HG03280 (cell line): ENCODE results near the gene OTUD5.
A peak's percentile ranks its signal among the peaks of the same experiment; 100 is the strongest.
"Not testable (repeated sequence)": the region's sequence is repeated elsewhere in the genome, so short reads cannot be mapped to it uniquely, and the experiment has no call there.

Experiments
- ATAC-seq: cut with Tn5 transposase; IDR thresholded peaks from one replicate; pipeline ENCODE4 v1.9.1; 2021; ENCODE audit warnings: mild to moderate bottlenecking, moderate library complexity; ENCODE audit not compliant: unreplicated experiment

The OTUD5 gene

DNA sequence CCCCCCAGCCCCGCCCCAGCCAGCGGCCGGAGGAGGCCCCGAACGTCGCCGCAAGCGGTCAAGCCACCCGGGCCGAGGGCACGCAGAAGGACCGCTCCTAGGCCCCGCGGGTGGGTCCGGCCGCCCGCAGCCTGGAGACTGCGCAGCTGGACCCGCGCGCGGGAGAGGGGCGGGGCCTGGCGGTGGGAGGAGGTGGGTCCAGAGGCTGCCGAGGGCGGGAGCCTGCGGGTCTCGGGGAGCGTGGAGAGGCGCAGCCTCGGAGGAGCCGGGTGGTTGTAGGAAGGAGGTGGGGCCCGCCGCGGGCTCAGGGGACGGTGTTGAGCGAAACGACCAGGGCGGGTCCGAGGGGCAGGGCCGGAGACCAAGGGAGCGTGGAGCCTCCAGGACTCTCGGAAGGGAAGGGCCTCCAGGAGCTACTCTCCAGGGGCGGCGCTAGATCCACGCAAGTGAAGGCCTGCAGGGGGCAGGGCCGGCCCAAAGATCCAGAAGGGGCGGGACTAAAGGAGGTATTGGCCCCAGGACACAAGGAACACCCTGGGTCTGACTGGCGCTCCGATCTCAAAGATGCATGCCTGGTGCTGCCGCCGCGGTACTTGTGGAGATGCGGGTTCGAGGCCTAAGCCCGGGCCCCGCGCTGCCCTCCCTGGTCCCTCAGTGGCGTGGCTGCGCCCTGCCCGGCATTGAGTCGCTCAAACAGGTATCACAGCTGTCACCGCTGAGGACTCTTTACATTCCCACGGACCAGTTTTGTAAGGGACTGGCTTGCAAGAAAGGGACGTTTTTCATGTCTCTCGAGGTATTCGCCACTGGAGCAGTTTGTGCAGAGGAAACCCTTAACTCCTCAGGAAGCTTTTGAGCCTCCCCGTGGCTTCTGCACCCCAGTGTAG, 65.8 kb downstream of the OTUD5 start:
- peak; percentile 78 for ATAC-seq

DNA sequence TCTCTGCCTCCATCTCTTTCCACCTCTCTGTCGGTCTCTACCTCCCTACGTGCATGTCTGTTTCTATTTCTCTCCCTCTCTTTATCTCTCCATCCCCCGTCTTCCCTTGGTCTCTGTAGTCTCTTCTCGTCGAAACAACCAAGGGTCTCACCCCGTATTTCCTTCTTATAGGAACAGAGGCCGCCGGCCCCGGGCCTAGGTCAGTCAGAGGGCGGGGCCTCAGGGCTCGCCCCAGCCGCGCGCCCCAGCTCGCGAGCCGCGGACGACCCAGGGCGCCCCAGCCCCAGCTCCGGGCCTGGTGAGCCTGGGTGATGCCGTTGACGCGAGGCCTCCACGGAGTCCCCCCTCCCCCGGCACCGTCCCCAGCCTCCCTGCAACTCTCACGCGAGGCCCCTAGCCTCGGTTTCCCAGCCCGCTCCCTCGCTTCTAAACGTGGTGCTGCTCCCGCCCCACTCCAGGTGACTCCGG, 66.4 kb downstream of the OTUD5 start:
- peak; percentile 45 for ATAC-seq

DNA sequence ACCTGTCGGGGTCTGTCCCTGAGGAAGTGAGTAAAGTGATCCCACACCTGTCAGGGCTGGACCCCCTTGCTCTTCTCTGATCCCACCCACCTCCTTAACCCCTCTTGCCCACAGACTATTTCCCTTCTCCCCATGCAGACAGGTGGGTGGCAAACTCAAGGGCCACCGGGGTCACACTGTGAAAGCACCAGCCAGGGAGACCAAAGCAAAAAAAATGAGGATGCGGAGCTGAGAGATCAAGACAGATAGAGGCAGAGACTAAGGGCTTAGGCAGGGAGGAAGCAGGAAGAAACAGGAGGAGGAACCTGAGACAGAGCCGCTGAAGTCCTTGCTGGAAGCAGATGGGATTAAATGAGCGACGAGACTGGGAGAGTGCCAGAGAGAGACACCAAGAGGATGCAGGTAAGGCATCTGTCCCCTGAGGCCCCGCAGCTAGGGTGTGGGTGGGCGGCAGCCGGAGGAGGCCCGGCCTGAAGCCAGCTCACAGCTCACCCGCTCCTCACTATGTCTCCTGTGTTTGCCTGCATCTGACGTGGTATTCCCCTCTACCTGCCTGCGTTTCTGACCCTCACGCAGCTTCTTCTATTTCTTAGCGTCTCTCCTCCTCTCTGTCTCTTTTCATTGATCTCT, 67.0 kb downstream of the OTUD5 start:
- ATAC-seq, result no peak

- ATAC-seq, result not testable (repeated sequence)
Observed at GRCh38 chrX:48886586-48886985, 70.8 kb downstream of the OTUD5 start.

DNA sequence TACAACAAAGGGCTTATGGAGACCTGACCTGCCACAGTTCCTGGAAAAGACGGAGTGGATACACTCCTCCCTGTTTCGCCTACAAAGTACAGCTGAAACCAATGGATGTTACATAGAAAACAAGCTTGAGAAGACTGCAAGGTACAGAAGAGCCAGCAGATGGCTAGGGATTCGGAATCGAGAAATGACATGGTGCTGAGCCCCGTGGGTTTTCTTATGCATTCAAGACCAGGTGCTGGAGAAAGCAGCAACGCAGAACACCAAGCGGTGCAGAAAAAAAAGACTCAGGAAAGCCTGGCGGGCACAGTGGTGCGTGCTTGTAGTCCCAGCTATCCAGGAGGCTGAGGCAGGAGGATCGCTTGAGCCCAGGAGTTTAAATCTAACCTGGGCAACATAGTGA, 73.7 kb downstream of the OTUD5 start:
- no peak for ATAC-seq

- not testable (repeated sequence) for ATAC-seq
Observed at GRCh38 chrX:48876944-48877343, 80.5 kb downstream of the OTUD5 start.
